ENCODE data around the gene GM2A. TPM values are rescaled to one million over a fixed set of nuclear protein-coding genes. Genes with fewer than 3 reads are reported as not detected.

GM2A gene
- total RNA-seq, 1 experiment from 2014 or later: 27.6 TPM

- H3K36me3 ChIP-seq (ENCODE audit: control insufficient read depth, insufficient read depth, low read length): no peaks in the 10 kb centered on the region
- Mint-ChIP-seq H3K4me1 (ENCODE audit: low read depth, unreplicated experiment) (peaks cover 16% of the 10 kb centered on the region), H3K27me3 (ENCODE audit: insufficient read depth, unreplicated experiment) (no peaks in the 10 kb centered on the region), H3K27ac (ENCODE audit: unreplicated experiment) (no peak overlapping the region), H3K36me3 (ENCODE audit: insufficient read depth, unreplicated experiment) (peaks cover 11% of the 10 kb centered on the region), H3K9me3 (ENCODE audit: unreplicated experiment) (no peaks in the 10 kb centered on the region), H3K4me3 (ENCODE audit: unreplicated experiment) (no peak overlapping the region)
- no peak overlapping the region for H3K4me3 ChIP-seq (ENCODE audit: low read depth, low read length)
- no peak for DNase-seq
- ChIA-PET POLR2A (no interaction called here), CTCF (interaction anchor here (0.7 kb wide), 1 partner anchor 204 kb away, joined by 6 read pairs; no protein-coding TSS in a partner anchor)
- TF ChIP-seq, protein P1, sequence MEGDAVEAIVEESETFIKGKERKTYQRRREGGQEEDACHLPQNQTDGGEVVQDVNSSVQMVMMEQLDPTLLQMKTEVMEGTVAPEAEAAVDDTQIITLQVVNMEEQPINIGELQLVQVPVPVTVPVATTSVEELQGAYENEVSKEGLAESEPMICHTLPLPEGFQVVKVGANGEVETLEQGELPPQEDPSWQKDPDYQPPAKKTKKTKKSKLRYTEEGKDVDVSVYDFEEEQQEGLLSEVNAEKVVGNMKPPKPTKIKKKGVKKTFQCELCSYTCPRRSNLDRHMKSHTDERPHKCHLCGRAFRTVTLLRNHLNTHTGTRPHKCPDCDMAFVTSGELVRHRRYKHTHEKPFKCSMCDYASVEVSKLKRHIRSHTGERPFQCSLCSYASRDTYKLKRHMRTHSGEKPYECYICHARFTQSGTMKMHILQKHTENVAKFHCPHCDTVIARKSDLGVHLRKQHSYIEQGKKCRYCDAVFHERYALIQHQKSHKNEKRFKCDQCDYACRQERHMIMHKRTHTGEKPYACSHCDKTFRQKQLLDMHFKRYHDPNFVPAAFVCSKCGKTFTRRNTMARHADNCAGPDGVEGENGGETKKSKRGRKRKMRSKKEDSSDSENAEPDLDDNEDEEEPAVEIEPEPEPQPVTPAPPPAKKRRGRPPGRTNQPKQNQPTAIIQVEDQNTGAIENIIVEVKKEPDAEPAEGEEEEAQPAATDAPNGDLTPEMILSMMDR (IDR thresholded peaks at IDR 0.05; ENCODE audit: insufficient read depth in 1 of 2, low read depth in 1 of 2, low read length in 1 of 2, severe bottlenecking in 1 of 2, unreplicated experiment in 1 of 2): no peak
- no TSS peak for BruUV-seq (replicated peaks)
- intact Hi-C loops (cut with micrococcal nuclease; ENCODE audit: unreplicated experiment): no loop called here
- H3K4me1 ChIP-seq: peaks cover 12% of the 10 kb centered on the region
- no peaks in the 10 kb centered on the region for H3K9me3 ChIP-seq
- H3K27me3 ChIP-seq (replicated peaks; ENCODE audit: control insufficient read depth, insufficient read depth, low read length): no peaks in the 10 kb centered on the region
These were observed 2.8 kb downstream of the GM2A start for GRCh38 chr5:151255621-151256286.

- no peaks in the 10 kb centered on the region for H3K9me3 Mint-ChIP-seq (ENCODE audit: unreplicated experiment)
- H3K36me3 Mint-ChIP-seq (ENCODE audit: insufficient read depth, unreplicated experiment): peaks cover 8% of the 10 kb centered on the region
- H3K36me3 ChIP-seq (ENCODE audit: control insufficient read depth, insufficient read depth, low read length): no peaks in the 10 kb centered on the region
- no peak overlapping the region for H3K4me3 Mint-ChIP-seq (ENCODE audit: unreplicated experiment)
- no peaks in the 10 kb centered on the region for H3K27me3 Mint-ChIP-seq (ENCODE audit: insufficient read depth, unreplicated experiment)
- H3K27ac Mint-ChIP-seq (ENCODE audit: unreplicated experiment): no peak overlapping the region
- ChIA-PET POLR2A (interaction anchor here (0.6 kb wide), 1 partner anchor 34 kb away, joined by 3 read pairs; the partner anchor contains the start of gene CCDC69), CTCF (no interaction called here)
- no peak for DNase-seq
- no peaks in the 10 kb centered on the region for H3K4me1 ChIP-seq
- no peak overlapping the region for H3K4me3 ChIP-seq (ENCODE audit: low read depth, low read length)
- no TSS peak for BruUV-seq (replicated peaks)
- H3K9me3 ChIP-seq: no peaks in the 10 kb centered on the region
- intact Hi-C loops (cut with micrococcal nuclease; ENCODE audit: unreplicated experiment): no loop called here
- H3K4me1 Mint-ChIP-seq (ENCODE audit: low read depth, unreplicated experiment): peaks cover 7% of the 10 kb centered on the region
- H3K27me3 ChIP-seq (replicated peaks; ENCODE audit: control insufficient read depth, insufficient read depth, low read length): no peaks in the 10 kb centered on the region
- TF ChIP-seq, protein P1 (IDR thresholded peaks at IDR 0.05; ENCODE audit: insufficient read depth in 1 of 2, low read depth in 1 of 2, low read length in 1 of 2, severe bottlenecking in 1 of 2, unreplicated experiment in 1 of 2): no peak
These were observed 4.8 kb downstream of the GM2A start for GRCh38 chr5:151257731-151258181.

- CTCF ChIA-PET: no interaction called here
- BruUV-seq (replicated peaks): no TSS peak
- POLR2A ChIA-PET: interaction anchor here (0.6 kb wide), 1 partner anchor 34 kb away, joined by 3 read pairs; the partner anchor contains the start of gene CCDC69
- DNase-seq: no peak
- H3K36me3 ChIP-seq (ENCODE audit: control insufficient read depth, insufficient read depth, low read length): no peaks in the 10 kb centered on the region
- Mint-ChIP-seq H3K36me3 (ENCODE audit: insufficient read depth, unreplicated experiment) (peaks cover 3% of the 10 kb centered on the region), H3K27ac (ENCODE audit: unreplicated experiment) (no peak overlapping the region), H3K4me3 (ENCODE audit: unreplicated experiment) (no peak overlapping the region), H3K9me3 (ENCODE audit: unreplicated experiment) (no peaks in the 10 kb centered on the region), H3K27me3 (ENCODE audit: insufficient read depth, unreplicated experiment) (no peaks in the 10 kb centered on the region), H3K4me1 (ENCODE audit: low read depth, unreplicated experiment) (peaks cover 7% of the 10 kb centered on the region)
- H3K4me1 ChIP-seq: no peaks in the 10 kb centered on the region
- H3K27me3 ChIP-seq (replicated peaks; ENCODE audit: control insufficient read depth, insufficient read depth, low read length): no peaks in the 10 kb centered on the region
- H3K4me3 ChIP-seq (ENCODE audit: low read depth, low read length): no peak overlapping the region
- H3K9me3 ChIP-seq: no peaks in the 10 kb centered on the region
- TF ChIP-seq, protein P1 (IDR thresholded peaks at IDR 0.05; ENCODE audit: insufficient read depth in 1 of 2, low read depth in 1 of 2, low read length in 1 of 2, severe bottlenecking in 1 of 2, unreplicated experiment in 1 of 2): no peak
- intact Hi-C loops (cut with micrococcal nuclease; ENCODE audit: unreplicated experiment): no loop called here
These were observed 5.2 kb downstream of the GM2A start for GRCh38 chr5:151258201-151258611.
